Endothelial cell of umbilical vein (primary cell): ENCODE measurements around the gene KCNH2. TPM values are rescaled to one million over a fixed set of nuclear protein-coding genes. Genes with fewer than 3 reads are reported as not detected.

Experiments
- BruUV-seq: library from RNA; stranded (reverse); fragments of 400-500 nt; replicated peaks from 2 replicates; lab custom pipeline; 2021; lab: Mats Ljungman, UMichigan
- CTCF ChIA-PET: fragments of 300-600, 350-600 bp; sonication (Branson Sonifier 250); formaldehyde crosslinking; loops from one replicate; lab custom pipeline; 2021; ENCODE audit warnings: antibody characterized with exemption, inconsistent platforms; lab: Charles Lee
- POLR2A ChIA-PET: fragments of 300-600, 350-600 bp; sonication (Branson Sonifier 250); formaldehyde crosslinking; loops from one replicate; lab custom pipeline; 2021; ENCODE audit warnings: antibody characterized with exemption, inconsistent platforms; lab: Charles Lee
- DNase-seq: peaks from one replicate; pipeline ENCODE4 v3.0.0-alpha.2; 2011; ENCODE audit warnings: low read depth, low spot score
- FAIRE-seq: peaks from 2 replicates; lab custom pipeline; 2011; peaks lifted over from hg19 to GRCh38; lab: Jason Lieb, UNC
- H2AFZ ChIP-seq: 2 replicates; pipeline ENCODE4 v1.6.0; 2012; ENCODE audit warnings: low read depth, low read length, control low read depth, inconsistent platforms
- H3K27ac ChIP-seq: 2 replicates; pipeline ENCODE4 v1.5.1; 2011; ENCODE audit warnings: low read depth, mild to moderate bottlenecking, control low read depth, low read length, moderate library complexity; ENCODE audit not compliant: insufficient read depth
- H3K27me3 ChIP-seq, 2 experiments: 2 replicates each; pipeline versions ENCODE4 v1.6.0 to v1.6.1; 2011; ENCODE audit warnings: low read length in 2 of 2, mixed read lengths in 1 of 2; ENCODE audit not compliant: control insufficient read depth in 2 of 2, insufficient read depth in 2 of 2
- H3K36me3 ChIP-seq, 2 experiments: 2 replicates in 1 of 2; 3 replicates in 1 of 2; pipeline ENCODE4 v1.5.1; 2011; ENCODE audit warnings: low read length in 2 of 2, mild to moderate bottlenecking in 1 of 2, moderate library complexity in 1 of 2; ENCODE audit not compliant: control insufficient read depth in 2 of 2, insufficient read depth in 2 of 2; ENCODE audit errors: extremely low read depth in 1 of 2
- H3K4me1 ChIP-seq: 3 replicates; pipeline ENCODE4 v1.5.1; 2011; ENCODE audit warnings: mild to moderate bottlenecking, low read length; ENCODE audit not compliant: control insufficient read depth, insufficient read depth; ENCODE audit errors: extremely low read depth
- H3K4me2 ChIP-seq: 2 replicates; pipeline ENCODE4 v1.6.1; 2011; ENCODE audit warnings: low read length, control low read depth, mixed read lengths; ENCODE audit not compliant: insufficient read depth
- H3K4me3 ChIP-seq, 3 experiments: fragments of 200-600 bp in 1 of 3; sonication (generic), shearing (Covaris generic) in 1 of 3; replicated peaks in 1 of 3; 2 replicates each; pipeline ENCODE4 v1.5.1; 2011 to 2016; ENCODE audit warnings: control low read depth in 3 of 3, low read length in 3 of 3, mild to moderate bottlenecking in 2 of 3, inconsistent platforms in 1 of 3, low read depth in 1 of 3, moderate library complexity in 1 of 3; ENCODE audit not compliant: insufficient read depth in 1 of 3
- H3K79me2 ChIP-seq: 2 replicates; pipeline ENCODE4 v1.6.0; 2012; ENCODE audit warnings: low read length, inconsistent platforms; ENCODE audit not compliant: control insufficient read depth, insufficient read depth
- H3K9ac ChIP-seq: replicated peaks from 2 replicates; pipeline ENCODE3; 2011; ENCODE audit warnings: low read length, control low read depth; ENCODE audit not compliant: insufficient read depth; ENCODE audit errors: extremely low read depth
- H3K9me1 ChIP-seq: replicated peaks from 3 replicates; pipeline ENCODE4 v1.6.0; 2011; ENCODE audit warnings: mild to moderate bottlenecking, low read length; ENCODE audit not compliant: control insufficient read depth, insufficient read depth; ENCODE audit errors: extremely low read depth
- H3K9me3 ChIP-seq: replicated peaks from 2 replicates; pipeline ENCODE4 v1.5.1; 2012; ENCODE audit warnings: low read length, inconsistent platforms; ENCODE audit not compliant: control insufficient read depth, insufficient read depth
- H4K20me1 ChIP-seq: replicated peaks from 2 replicates; pipeline ENCODE3; 2011; ENCODE audit warnings: mild to moderate bottlenecking, low read length; ENCODE audit not compliant: control insufficient read depth, insufficient read depth; ENCODE audit errors: extremely low read depth
- EZH2 ChIP-seq: IDR thresholded peaks from 2 replicates; pipeline ENCODE4 v1.6.1; 2012; ENCODE audit warnings: borderline replicate concordance, low read depth, mild to moderate bottlenecking, moderate library complexity, low read length, inconsistent platforms; ENCODE audit not compliant: severe bottlenecking
- JUN ChIP-seq: IDR thresholded peaks from 2 replicates; pipeline ENCODE4 v1.6.1; 2011; ENCODE audit warnings: borderline replicate concordance, low read depth; ENCODE audit not compliant: insufficient read length, insufficient read depth
- MAX ChIP-seq: IDR thresholded peaks from 2 replicates; pipeline ENCODE4 v1.6.1; 2011; ENCODE audit not compliant: insufficient read depth, insufficient read length
- MYC ChIP-seq: IDR thresholded peaks from one replicate; pipeline ENCODE4 v1.6.1; 2011; ENCODE audit warnings: mild to moderate bottlenecking, low read depth, low read length
- POLR2A ChIP-seq: IDR thresholded peaks from 2 replicates; pipeline ENCODE4 v1.6.1; 2012; ENCODE audit warnings: low read depth, mild to moderate bottlenecking, control low read depth, low read length
- dilution Hi-C: fragments of 300-500 bp; cut with MboI; formaldehyde crosslinking; loops from one replicate; pipeline ENCODE4 v1.15.0; 2019; ENCODE audit warnings: low sequenced_read_pairs; ENCODE audit not compliant: extremely low pct_ligation_motif_present
- intact Hi-C: fragments of 100-400 bp; cut with micrococcal nuclease; formaldehyde crosslinking; loops from one replicate; pipeline ENCODE4 v1.10.0; 2022
- polyA plus RNA-seq, 4 experiments: library from polyadenylated mRNA; depleted of rRNA in 3 of 4; stranded (reverse) in 3 of 4; unstranded in 1 of 4; fragments of >200 nt; gene quantifications; 2 replicates each; pipeline versions ENCODE4 v1.2.1 to v1.2.3, GENCODE V29; 2011 to 2012; ENCODE audit warnings: missing spikeins in 1 of 4
- total RNA-seq: library from RNA; stranded (reverse); gene quantifications from 2 replicates; pipeline ENCODE4 v1.2.3, GENCODE V29; 2021

Gene KCNH2
- total and polyA plus RNA-seq, 2 donors (not counting 3 experiments of a cell fraction or from before 2014, with no cell fraction given), result 0.03 to 0.09 TPM

DNA sequence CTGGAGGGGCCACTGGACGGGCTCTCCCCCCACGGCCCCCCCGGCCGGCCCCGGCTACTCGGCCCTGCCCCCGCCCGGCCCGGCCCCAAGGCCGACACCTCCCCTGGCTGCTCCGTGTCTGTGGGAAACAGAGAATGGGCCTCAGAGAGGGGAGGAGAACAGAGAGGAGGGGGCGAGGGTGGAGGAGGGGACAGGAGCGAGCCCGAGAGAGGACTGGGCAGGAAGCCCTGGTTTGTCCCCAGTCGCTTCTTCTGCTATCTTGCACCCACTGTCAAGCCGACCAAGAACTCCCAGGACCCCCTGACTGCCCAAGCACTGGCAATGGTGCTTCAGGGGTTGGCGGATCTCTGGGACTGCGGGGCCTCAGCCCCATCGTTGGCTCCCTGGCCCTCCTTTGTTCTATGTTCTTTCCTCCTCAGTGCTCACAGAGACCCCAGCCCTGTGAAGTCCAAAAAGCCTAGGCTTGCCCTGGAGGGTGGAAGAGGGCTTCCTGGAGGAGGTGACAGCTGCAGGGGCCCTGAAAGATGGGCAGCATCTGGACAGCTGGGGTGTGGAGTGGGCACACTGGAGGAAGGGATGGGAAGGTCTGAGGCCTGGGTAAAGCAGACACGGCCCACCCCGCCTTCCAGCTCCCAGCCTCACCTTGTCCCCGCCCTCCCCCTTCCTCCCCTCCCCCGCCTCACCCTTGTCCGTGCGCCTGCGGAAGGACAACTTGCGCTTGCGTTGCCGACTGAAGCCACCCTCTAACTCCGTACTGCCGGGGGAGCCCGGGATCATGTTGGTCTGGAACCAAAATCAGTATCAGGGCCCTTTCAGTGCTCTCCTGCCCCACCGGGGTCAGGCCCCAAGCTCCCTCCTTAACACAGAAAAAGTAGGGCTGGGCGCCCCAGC lies 30.1 kb downstream of the KCNH2 start:
- Histone ChIP-seq H4K20me1 (no peaks in the 10 kb centered on the region), H3K9me1 (no peaks in the 10 kb centered on the region), H2AFZ (no peak overlapping the region), H3K4me3 (no peak overlapping the region), H3K79me2 (no peaks in the 10 kb centered on the region), H3K4me2 (no peak overlapping the region), H3K4me1 (no peaks in the 10 kb centered on the region), H3K27me3 (peaks cover 7 to 13% of the 10 kb centered on the region in 2 experiments), H3K9me3 (no peaks in the 10 kb centered on the region), H3K9ac (no peak overlapping the region), H3K27ac (no peak overlapping the region), H3K36me3 (no peaks in the 10 kb centered on the region)
- POLR2A ChIA-PET, result no interaction called here
- no peak for TF ChIP-seq JUN
- TF ChIP-seq EZH2, result peak; percentile 43
- no peak for TF ChIP-seq MAX
- no peak for TF ChIP-seq MYC
- dilution Hi-C loops, result no loop called here
- DNase-seq, result no peak
- BruUV-seq, result no TSS peak
- CTCF ChIA-PET, result interaction anchor here (2.0 kb wide), 1 partner anchor 38 kb away, joined by 6 read pairs; no protein-coding TSS in a partner anchor
- intact Hi-C loops, result no loop called here
- no peak for FAIRE-seq

GRCh38 chr7:150947241-150947745 lies 30.8 kb downstream of the KCNH2 start:
- no TSS peak for BruUV-seq
- Histone ChIP-seq H3K4me3 (no peak overlapping the region), H4K20me1 (no peaks in the 10 kb centered on the region), H3K9ac (no peak overlapping the region), H3K4me2 (no peak overlapping the region), H3K4me1 (no peaks in the 10 kb centered on the region), H3K27me3 (peaks cover 7 to 13% of the 10 kb centered on the region in 2 experiments), H2AFZ (no peak overlapping the region), H3K27ac (no peak overlapping the region), H3K9me3 (no peaks in the 10 kb centered on the region), H3K36me3 (no peaks in the 10 kb centered on the region), H3K79me2 (no peaks in the 10 kb centered on the region), H3K9me1 (no peaks in the 10 kb centered on the region)
- FAIRE-seq (no peak), DNase-seq (no peak)
- peak; percentile 66 for TF ChIP-seq EZH2
- no peak for TF ChIP-seq POLR2A
- intact Hi-C loops (no loop called here), dilution Hi-C loops (no loop called here)
- ChIA-PET CTCF (no interaction called here), POLR2A (no interaction called here)
